Transverse colon (tissue), 4 donors: Measurements from ENCODE around the gene SULT1A2.

ENCODE experiments used
- POLR2AphosphoS5 ChIP-seq, 3 donors: sonication (generic); formaldehyde crosslinking; IDR thresholded peaks; one replicate each; pipeline ENCODE4 v1.6.1; 2016; ENCODE audit warnings: antibody characterized with exemption in 3 of 3
- TF ChIP-seq, protein P1 (sequence below), 5 experiments: fragments of 200-600 bp in 3 of 5; fragments of 450-650 bp in 2 of 5; sonication (generic) in 3 of 5; IDR thresholded peaks; 1 replicate in 2 of 5; 2 replicates in 3 of 5; pipeline ENCODE4 v1.5.1; 2016 to 2017; ENCODE audit warnings: antibody characterized with exemption in 5 of 5, inconsistent platforms in 3 of 5, mild to moderate bottlenecking in 2 of 5, moderate library complexity in 1 of 5

DNA sequence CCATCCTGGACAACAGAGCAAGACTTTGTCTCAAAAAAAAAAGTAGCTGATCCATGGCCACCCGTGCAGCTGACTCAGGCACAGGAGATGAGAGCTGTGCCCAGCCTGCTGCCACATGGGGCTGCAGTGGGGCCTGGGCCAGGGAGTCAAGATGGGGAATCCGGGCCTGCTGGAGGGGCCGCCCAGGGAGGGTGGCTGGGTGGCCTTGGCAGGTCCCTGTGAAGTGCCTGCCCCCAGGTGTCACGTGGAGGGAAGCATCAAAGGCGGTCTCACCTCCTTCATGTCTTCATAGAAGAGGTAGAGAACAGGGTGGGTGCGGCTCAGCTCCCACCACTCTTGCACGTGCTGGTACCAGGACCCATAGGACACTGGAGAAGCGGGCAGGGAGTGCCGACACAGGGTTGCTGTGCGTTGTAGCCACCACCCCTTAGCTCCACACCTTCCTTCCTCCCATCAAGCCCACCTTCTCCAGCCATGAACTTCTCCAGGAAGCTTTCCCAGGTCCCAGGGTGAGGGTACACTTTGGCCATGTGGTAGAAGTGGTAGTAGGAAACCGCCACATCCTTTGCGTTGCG, 3.8 kb downstream of the SULT1A2 start:
- TF ChIP-seq, protein P1, sequence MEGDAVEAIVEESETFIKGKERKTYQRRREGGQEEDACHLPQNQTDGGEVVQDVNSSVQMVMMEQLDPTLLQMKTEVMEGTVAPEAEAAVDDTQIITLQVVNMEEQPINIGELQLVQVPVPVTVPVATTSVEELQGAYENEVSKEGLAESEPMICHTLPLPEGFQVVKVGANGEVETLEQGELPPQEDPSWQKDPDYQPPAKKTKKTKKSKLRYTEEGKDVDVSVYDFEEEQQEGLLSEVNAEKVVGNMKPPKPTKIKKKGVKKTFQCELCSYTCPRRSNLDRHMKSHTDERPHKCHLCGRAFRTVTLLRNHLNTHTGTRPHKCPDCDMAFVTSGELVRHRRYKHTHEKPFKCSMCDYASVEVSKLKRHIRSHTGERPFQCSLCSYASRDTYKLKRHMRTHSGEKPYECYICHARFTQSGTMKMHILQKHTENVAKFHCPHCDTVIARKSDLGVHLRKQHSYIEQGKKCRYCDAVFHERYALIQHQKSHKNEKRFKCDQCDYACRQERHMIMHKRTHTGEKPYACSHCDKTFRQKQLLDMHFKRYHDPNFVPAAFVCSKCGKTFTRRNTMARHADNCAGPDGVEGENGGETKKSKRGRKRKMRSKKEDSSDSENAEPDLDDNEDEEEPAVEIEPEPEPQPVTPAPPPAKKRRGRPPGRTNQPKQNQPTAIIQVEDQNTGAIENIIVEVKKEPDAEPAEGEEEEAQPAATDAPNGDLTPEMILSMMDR (IDR thresholded peaks at IDR 0.05) = no peak
- TF ChIP-seq POLR2AphosphoS5 (IDR thresholded peaks at IDR 0.05) = no peak
